ENCODE data around the gene RNFT2. TPM values are rescaled to one million over a fixed set of nuclear protein-coding genes. Genes with fewer than 3 reads are reported as not detected.

The RNFT2 gene
- total RNA-seq, 1 experiment from 2014 or later, result 34.9 TPM

DNA sequence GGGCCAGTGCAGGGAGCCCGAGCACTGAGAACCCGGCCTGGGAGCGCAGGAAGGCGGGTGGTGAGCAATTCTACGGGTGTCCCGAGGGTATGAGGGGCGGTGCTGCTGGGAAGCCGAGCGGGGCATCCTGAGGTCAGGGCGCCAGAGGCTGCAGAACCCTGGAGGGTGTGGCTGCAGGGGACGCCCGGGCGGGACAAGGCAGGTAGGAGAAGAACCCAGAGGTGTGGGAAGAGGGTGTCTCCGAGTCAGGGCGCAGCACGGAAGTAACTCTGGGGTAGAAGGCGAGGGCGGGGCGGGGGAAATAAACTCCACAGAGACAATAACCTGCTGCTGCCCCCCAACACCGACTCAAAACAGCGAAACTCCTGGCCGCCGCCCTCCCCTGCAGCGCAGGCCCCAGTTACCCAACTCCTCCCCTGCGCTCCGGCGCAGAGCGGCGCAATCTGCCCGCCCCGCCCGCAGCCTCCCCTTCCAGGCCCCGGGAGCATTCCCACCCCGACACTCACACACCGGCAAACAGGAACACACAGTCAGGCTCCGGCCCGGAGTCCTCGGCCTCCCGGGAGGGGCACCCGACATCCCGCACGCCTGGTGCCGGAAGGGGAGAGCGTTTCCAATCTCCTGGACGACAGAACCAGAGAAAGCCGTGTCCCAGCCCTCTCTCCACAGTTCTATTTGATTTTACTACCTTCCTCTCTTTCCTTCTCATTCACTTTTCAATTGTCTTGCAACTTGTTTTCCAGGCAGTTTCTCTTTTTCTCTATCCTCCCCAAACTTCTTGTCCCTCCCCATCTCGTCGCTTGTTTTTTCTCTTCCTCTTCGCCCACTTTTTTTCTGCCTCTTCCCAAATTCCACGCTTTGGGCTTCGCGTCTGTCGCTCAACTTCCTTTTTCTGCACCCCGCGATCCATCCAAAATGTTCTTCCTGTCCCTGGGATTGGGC lies 140.7 kb downstream of the RNFT2 start:
- Histone ChIP-seq H3K79me2 (ENCODE audit: insufficient read depth, low read length) (no peaks in the 10 kb centered on the region), H3K9me3 (ENCODE audit: control insufficient read depth in 1 of 2, insufficient read depth in 1 of 2, low read depth in 1 of 2, low read length in 2 of 2) (no peaks in the 10 kb centered on the region), H3K9me2 (ENCODE audit: insufficient read depth) (no peaks in the 10 kb centered on the region), H3K36me3 (ENCODE audit: control insufficient read depth in 1 of 2, insufficient read depth in 2 of 2, low read length in 2 of 2) (no peaks in the 10 kb centered on the region), H3K27ac (ENCODE audit: low read depth, low read length) (peak overlapping the region; percentile 38), H2AFZ (ENCODE audit: low read depth, low read length, poor library complexity, severe bottlenecking) (no peak overlapping the region), H4K20me1 (ENCODE audit: insufficient read depth) (no peaks in the 10 kb centered on the region), H3K9ac (ENCODE audit: low read length) (peak overlapping the region; percentile 65), H3K4me3 (replicated peaks in 1 of 2; ENCODE audit: low read depth in 1 of 2, low read length in 2 of 2) (peak overlapping the region; percentile 61 to 67), H3K4me1 (ENCODE audit: control insufficient read depth in 1 of 2, insufficient read depth in 2 of 2, low read length in 2 of 2) (peaks cover 14 to 32% of the 10 kb centered on the region in 2 experiments; a peak in 3 of 4 replicates), H3K4me2 (ENCODE audit: low read length) (peak overlapping the region; percentile 87), H3K27me3 (ENCODE audit: insufficient read depth, low read length) (no peaks in the 10 kb centered on the region)
- POLR2A ChIA-PET, result no interaction called here
- RAD21 ChIA-PET (ENCODE audit: low non-redundant PET in 1 of 2, low total read pairs in 2 of 2, uncharacterized antibody in 2 of 2, unreplicated experiment in 2 of 2), result no interaction called here
- DNase-seq (ENCODE audit: low read depth, low spot score) (no peak), ATAC-seq (peak; percentile 75)
- TSS peak; percentile 75 for BruUV-seq (replicated peaks)
- no peak for TF ChIP-seq FOSL1 (IDR thresholded peaks at IDR 0.05; ENCODE audit: low read depth)
- no peak for TF ChIP-seq RAD21 (IDR thresholded peaks at IDR 0.05; ENCODE audit: low read depth)
- TF ChIP-seq POLR2A (IDR thresholded peaks at IDR 0.05; ENCODE audit: borderline replicate concordance, extremely low read depth, insufficient read depth, insufficient read length), result no peak
- TF ChIP-seq SP1 (IDR thresholded peaks at IDR 0.05; ENCODE audit: low read depth), result peak; percentile 56
- no peak; the same call in 1 of the 2 replicates for TF ChIP-seq SIN3A (IDR thresholded peaks at IDR 0.05; ENCODE audit: low read depth)
- no peak for TF ChIP-seq ELF1 (IDR thresholded peaks at IDR 0.05; ENCODE audit: borderline replicate concordance, low read depth)
- TF ChIP-seq POLR2AphosphoS5 (IDR thresholded peaks at IDR 0.05; ENCODE audit: low read depth, low read length), result peak; percentile 81
- no peak for TF ChIP-seq EZH2 (IDR thresholded peaks at IDR 0.05)
- TF ChIP-seq ZFX (IDR thresholded peaks at IDR 0.05), result peak; percentile 51
- TF ChIP-seq, protein P1, sequence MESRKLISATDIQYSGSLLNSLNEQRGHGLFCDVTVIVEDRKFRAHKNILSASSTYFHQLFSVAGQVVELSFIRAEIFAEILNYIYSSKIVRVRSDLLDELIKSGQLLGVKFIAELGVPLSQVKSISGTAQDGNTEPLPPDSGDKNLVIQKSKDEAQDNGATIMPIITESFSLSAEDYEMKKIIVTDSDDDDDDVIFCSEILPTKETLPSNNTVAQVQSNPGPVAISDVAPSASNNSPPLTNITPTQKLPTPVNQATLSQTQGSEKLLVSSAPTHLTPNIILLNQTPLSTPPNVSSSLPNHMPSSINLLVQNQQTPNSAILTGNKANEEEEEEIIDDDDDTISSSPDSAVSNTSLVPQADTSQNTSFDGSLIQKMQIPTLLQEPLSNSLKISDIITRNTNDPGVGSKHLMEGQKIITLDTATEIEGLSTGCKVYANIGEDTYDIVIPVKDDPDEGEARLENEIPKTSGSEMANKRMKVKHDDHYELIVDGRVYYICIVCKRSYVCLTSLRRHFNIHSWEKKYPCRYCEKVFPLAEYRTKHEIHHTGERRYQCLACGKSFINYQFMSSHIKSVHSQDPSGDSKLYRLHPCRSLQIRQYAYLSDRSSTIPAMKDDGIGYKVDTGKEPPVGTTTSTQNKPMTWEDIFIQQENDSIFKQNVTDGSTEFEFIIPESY (IDR thresholded peaks at IDR 0.05; ENCODE audit: extremely low read depth, insufficient replicate concordance, low read length), result no peak
- TF ChIP-seq, protein P2, sequence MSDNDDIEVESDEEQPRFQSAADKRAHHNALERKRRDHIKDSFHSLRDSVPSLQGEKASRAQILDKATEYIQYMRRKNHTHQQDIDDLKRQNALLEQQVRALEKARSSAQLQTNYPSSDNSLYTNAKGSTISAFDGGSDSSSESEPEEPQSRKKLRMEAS (IDR thresholded peaks at IDR 0.05), result peak; percentile 54
- no peak for TF ChIP-seq SRF (IDR thresholded peaks at IDR 0.05; ENCODE audit: low read depth)
- TF ChIP-seq ZNF274 (IDR thresholded peaks at IDR 0.05; ENCODE audit: low read depth, low read length), result no peak
- no peak for TF ChIP-seq EZH2phosphoT487 (IDR thresholded peaks at IDR 0.05; ENCODE audit: borderline replicate concordance)
- TF ChIP-seq, protein P3, sequence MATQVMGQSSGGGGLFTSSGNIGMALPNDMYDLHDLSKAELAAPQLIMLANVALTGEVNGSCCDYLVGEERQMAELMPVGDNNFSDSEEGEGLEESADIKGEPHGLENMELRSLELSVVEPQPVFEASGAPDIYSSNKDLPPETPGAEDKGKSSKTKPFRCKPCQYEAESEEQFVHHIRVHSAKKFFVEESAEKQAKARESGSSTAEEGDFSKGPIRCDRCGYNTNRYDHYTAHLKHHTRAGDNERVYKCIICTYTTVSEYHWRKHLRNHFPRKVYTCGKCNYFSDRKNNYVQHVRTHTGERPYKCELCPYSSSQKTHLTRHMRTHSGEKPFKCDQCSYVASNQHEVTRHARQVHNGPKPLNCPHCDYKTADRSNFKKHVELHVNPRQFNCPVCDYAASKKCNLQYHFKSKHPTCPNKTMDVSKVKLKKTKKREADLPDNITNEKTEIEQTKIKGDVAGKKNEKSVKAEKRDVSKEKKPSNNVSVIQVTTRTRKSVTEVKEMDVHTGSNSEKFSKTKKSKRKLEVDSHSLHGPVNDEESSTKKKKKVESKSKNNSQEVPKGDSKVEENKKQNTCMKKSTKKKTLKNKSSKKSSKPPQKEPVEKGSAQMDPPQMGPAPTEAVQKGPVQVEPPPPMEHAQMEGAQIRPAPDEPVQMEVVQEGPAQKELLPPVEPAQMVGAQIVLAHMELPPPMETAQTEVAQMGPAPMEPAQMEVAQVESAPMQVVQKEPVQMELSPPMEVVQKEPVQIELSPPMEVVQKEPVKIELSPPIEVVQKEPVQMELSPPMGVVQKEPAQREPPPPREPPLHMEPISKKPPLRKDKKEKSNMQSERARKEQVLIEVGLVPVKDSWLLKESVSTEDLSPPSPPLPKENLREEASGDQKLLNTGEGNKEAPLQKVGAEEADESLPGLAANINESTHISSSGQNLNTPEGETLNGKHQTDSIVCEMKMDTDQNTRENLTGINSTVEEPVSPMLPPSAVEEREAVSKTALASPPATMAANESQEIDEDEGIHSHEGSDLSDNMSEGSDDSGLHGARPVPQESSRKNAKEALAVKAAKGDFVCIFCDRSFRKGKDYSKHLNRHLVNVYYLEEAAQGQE (IDR thresholded peaks at IDR 0.05; ENCODE audit: low read depth), result no peak
- TF ChIP-seq, protein P4, sequence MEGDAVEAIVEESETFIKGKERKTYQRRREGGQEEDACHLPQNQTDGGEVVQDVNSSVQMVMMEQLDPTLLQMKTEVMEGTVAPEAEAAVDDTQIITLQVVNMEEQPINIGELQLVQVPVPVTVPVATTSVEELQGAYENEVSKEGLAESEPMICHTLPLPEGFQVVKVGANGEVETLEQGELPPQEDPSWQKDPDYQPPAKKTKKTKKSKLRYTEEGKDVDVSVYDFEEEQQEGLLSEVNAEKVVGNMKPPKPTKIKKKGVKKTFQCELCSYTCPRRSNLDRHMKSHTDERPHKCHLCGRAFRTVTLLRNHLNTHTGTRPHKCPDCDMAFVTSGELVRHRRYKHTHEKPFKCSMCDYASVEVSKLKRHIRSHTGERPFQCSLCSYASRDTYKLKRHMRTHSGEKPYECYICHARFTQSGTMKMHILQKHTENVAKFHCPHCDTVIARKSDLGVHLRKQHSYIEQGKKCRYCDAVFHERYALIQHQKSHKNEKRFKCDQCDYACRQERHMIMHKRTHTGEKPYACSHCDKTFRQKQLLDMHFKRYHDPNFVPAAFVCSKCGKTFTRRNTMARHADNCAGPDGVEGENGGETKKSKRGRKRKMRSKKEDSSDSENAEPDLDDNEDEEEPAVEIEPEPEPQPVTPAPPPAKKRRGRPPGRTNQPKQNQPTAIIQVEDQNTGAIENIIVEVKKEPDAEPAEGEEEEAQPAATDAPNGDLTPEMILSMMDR (IDR thresholded peaks at IDR 0.05 in 2 of 3, conservative IDR thresholded peaks at IDR 0.05 in 1 of 3; ENCODE audit: borderline replicate concordance in 1 of 3, insufficient read depth in 1 of 3, low read depth in 2 of 3, low read length in 2 of 3), result no peak
- intact Hi-C loops (cut with micrococcal nuclease), result no loop called here
- CTCF ChIA-PET, result no interaction called here

All from HCT116 (cell line).